ENCODE results near the gene SNRNP48.

DNA sequence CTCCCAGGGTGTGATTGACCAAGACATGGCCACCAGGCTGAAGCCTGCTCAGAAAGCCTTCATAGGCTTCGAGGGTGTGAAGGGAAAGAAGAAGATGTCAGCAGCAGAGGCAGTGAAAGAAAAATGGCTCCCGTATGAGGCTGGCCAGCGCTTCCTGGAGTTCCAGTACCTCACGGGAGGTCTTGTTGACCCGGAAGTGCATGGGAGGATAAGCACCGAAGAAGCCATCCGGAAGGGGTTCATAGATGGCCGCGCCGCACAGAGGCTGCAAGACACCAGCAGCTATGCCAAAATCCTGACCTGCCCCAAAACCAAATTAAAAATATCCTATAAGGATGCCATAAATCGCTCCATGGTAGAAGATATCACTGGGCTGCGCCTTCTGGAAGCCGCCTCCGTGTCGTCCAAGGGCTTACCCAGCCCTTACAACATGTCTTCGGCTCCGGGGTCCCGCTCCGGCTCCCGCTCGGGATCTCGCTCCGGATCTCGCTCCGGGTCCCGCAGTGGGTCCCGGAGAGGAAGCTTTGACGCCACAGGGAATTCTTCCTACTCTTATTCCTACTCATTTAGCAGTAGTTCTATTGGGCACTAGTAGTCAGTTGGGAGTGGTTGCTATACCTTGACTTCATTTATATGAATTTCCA lies 4.6 kb upstream of the SNRNP48 start:
- no peak for TF ChIP-seq CTCF (IDR thresholded peaks at IDR 0.05; ENCODE audit: insufficient read depth, low read depth, low read length)
- no peak for TF ChIP-seq EZH2 (IDR thresholded peaks at IDR 0.05; ENCODE audit: insufficient read depth, low read length)
